AG04450 (cell line): ENCODE results near the gene DHX57. TPM values are rescaled to one million over a fixed set of nuclear protein-coding genes. Genes with fewer than 3 reads are reported as not detected.

Experiments used
- CTCF ChIA-PET: fragments of 300-600, 350-600 bp; formaldehyde crosslinking; extraction: SDS; loops from one replicate; lab custom pipeline; 2022; ENCODE audit warnings: antibody characterized with exemption, inconsistent platforms; lab: Charles Lee
- POLR2A ChIA-PET: fragments of 350-600 bp; formaldehyde crosslinking; extraction: SDS; loops from one replicate; lab custom pipeline; 2021; ENCODE audit warnings: antibody characterized with exemption, inconsistent platforms; lab: Yijun Ruan, JAX
- DNase-seq: peaks from one replicate; pipeline ENCODE4 v3.0.0-alpha.2; 2011; ENCODE audit warnings: low read depth, low spot score
- H3K27ac ChIP-seq: one replicate; pipeline ENCODE4 v1.5.1; 2012; ENCODE audit warnings: low read depth, low read length, control low read depth
- H3K27me3 ChIP-seq: one replicate; pipeline ENCODE4 v1.6.0; 2012; ENCODE audit warnings: low read length; ENCODE audit not compliant: control insufficient read depth, insufficient read depth
- H3K4me3 ChIP-seq: 2 replicates; pipeline ENCODE4 v1.5.1; 2011; ENCODE audit warnings: mild to moderate bottlenecking, low read depth, low read length, control low read depth
- H3K9me3 ChIP-seq: 2 replicates; pipeline ENCODE4 v1.5.1; 2012; ENCODE audit warnings: low read length; ENCODE audit not compliant: control insufficient read depth, insufficient read depth
- polyA plus RNA-seq: library from polyadenylated mRNA; depleted of rRNA; stranded (reverse); fragments of >200 nt; gene quantifications from 2 replicates; pipeline ENCODE4 v1.2.3, GENCODE V29; 2011
- TF ChIP-seq, protein P1 (sequence below): IDR thresholded peaks from 2 replicates; pipeline ENCODE4 v1.5.1; 2011; ENCODE audit warnings: low read depth, low read length, control low read depth, inconsistent platforms

The DHX57 gene
- polyA plus RNA-seq, 1 experiment: 23.3 TPM

DNA sequence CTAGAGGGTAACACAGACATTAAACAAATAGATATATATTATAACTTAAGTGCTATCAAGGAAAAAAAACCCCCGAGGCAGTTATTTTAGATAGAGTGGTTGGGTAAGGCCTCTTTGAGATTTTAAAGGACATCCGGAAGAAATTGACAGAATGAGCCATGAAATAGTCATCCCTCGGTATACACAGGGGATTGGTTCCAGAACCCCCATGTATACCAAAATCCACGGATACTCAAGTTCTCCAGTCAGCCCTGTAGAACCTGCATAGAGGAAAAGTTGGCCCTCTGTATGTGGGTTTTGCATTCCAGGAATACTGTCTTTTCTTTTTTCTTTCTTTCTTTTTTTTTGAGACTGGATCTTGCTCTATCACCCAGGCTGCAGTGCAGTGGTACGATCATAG is 2.0 kb downstream of the DHX57 start:
- CTCF ChIA-PET: interaction anchor here (0.7 kb wide), 1 partner anchor 16 kb away, joined by 6 read pairs; the partner anchor contains the start of gene ARHGEF33
- DNase-seq: no peak
- no peaks in the 10 kb centered on the region; the same call in 1 of the 2 replicates for H3K9me3 ChIP-seq
- TF ChIP-seq, protein P1, sequence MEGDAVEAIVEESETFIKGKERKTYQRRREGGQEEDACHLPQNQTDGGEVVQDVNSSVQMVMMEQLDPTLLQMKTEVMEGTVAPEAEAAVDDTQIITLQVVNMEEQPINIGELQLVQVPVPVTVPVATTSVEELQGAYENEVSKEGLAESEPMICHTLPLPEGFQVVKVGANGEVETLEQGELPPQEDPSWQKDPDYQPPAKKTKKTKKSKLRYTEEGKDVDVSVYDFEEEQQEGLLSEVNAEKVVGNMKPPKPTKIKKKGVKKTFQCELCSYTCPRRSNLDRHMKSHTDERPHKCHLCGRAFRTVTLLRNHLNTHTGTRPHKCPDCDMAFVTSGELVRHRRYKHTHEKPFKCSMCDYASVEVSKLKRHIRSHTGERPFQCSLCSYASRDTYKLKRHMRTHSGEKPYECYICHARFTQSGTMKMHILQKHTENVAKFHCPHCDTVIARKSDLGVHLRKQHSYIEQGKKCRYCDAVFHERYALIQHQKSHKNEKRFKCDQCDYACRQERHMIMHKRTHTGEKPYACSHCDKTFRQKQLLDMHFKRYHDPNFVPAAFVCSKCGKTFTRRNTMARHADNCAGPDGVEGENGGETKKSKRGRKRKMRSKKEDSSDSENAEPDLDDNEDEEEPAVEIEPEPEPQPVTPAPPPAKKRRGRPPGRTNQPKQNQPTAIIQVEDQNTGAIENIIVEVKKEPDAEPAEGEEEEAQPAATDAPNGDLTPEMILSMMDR: no peak
- H3K27ac ChIP-seq: no peak overlapping the region
- POLR2A ChIA-PET: no interaction called here
- no peaks in the 10 kb centered on the region for H3K27me3 ChIP-seq
- no peak overlapping the region for H3K4me3 ChIP-seq

- H3K9me3 ChIP-seq: no peaks in the 10 kb centered on the region; the same call in 1 of the 2 replicates
- no peak overlapping the region for H3K27ac ChIP-seq
- H3K4me3 ChIP-seq: no peak overlapping the region
- DNase-seq: no peak
- ChIA-PET POLR2A (no interaction called here), CTCF (no interaction called here)
- H3K27me3 ChIP-seq: no peaks in the 10 kb centered on the region
- TF ChIP-seq, protein P1: no peak
These were observed 4.3 kb downstream of the DHX57 start for GRCh38 chr2:38871432-38871831.

GRCh38 chr2:38866773-38867443 is 8.8 kb downstream of the DHX57 start:
- TF ChIP-seq, protein P1: no peak

GRCh38 chr2:38863061-38863695 is 12.6 kb downstream of the DHX57 start:
- H3K27ac ChIP-seq: no peak overlapping the region
- POLR2A ChIA-PET: no interaction called here
- no peak overlapping the region for H3K4me3 ChIP-seq
- no peaks in the 10 kb centered on the region for H3K9me3 ChIP-seq
- no peaks in the 10 kb centered on the region for H3K27me3 ChIP-seq
- no peak for DNase-seq
- CTCF ChIA-PET: no interaction called here
- TF ChIP-seq, protein P1: no peak

More at GRCh38 chr2:38866773-38867443, 8.8 kb downstream of the DHX57 start:
- POLR2A ChIA-PET: interaction anchor here (0.7 kb wide), 1 partner anchor 115 kb away, joined by 3 read pairs; the partner anchor contains the start of gene SRSF7
- Histone ChIP-seq H3K9me3 (no peaks in the 10 kb centered on the region; the same call in 1 of the 2 replicates), H3K27me3 (no peaks in the 10 kb centered on the region), H3K4me3 (no peak overlapping the region), H3K27ac (no peak overlapping the region)
- DNase-seq: no peak
- CTCF ChIA-PET: no interaction called here

DNA sequence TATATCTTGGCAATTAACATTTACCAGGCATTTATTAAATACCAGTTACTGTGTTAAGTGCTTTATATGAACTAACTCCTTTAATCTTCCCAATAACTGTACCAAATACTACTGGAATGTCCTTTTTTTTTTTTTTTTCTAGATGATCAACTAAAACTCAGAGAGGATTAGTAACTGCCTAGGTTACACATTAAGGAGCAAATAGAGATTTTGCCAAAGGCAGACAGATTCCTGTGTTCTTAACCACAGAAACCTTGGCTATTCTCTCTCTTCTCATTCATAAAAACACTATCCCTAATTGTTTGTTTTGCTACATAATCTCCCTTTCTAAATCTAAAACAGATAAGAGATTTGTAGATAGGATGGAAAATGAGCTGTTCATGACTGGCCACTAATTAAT is 13.3 kb downstream of the DHX57 start:
- TF ChIP-seq, protein P1: no peak
- H3K27me3 ChIP-seq: no peaks in the 10 kb centered on the region
- POLR2A ChIA-PET: no interaction called here
- no peaks in the 10 kb centered on the region for H3K9me3 ChIP-seq
- no peak for DNase-seq
- CTCF ChIA-PET: no interaction called here
- no peak overlapping the region for H3K27ac ChIP-seq
- H3K4me3 ChIP-seq: no peak overlapping the region
